Measurements from ENCODE around the gene CDKN3.

DNA sequence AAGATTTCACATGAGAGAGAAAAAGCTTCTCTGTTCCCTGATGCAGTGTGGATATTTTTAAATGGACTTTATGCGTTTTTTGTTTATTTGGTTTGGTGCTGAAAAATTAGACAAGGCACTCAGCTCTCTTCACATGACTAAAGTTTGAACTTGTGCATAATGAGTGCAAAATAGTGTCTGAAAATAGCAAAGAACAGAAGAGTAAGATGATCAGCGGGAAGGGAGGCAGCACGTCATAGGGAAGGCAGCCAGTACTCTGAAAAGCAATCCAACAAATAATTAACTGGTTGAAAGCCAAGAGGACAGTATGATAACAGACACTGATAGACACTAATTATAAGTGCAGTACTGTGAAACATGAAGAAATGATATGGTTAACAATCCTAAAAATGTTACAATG lies 46.6 kb upstream of the CDKN3 start:
- TF ChIP-seq EZH2 (IDR thresholded peaks at IDR 0.05; ENCODE audit: borderline replicate concordance, low read depth, low read length, severe bottlenecking): no peak
- TF ChIP-seq CTCF (IDR thresholded peaks at IDR 0.05; ENCODE audit: borderline replicate concordance, extremely low read depth, low read length, poor library complexity, severe bottlenecking): no peak

All from DND-41 (cell line).